ENCODE results near the gene PTK7.

Gene PTK7

DNA sequence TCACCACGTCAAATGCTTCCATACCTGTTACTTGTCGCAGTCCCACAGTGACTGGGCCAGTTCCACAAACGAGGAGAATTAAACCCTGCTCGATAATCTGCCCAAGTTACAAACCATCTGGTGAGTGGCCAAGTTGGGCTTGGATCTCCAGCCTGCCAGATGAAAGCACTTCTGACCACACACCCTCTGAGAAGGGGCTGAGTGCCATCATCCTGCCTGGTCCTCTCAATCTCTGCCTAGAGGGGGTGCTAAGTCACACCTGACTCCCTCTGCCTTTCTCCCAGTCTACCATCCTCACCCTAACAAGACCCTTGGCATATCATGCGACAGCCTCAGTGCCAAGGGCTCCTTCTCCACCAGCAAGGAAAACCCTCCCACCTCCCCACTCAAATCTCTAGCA, 38.9 kb upstream of the PTK7 start:
- no peak overlapping the region for H4K8ac ChIP-seq (ENCODE audit: low read length)

DNA sequence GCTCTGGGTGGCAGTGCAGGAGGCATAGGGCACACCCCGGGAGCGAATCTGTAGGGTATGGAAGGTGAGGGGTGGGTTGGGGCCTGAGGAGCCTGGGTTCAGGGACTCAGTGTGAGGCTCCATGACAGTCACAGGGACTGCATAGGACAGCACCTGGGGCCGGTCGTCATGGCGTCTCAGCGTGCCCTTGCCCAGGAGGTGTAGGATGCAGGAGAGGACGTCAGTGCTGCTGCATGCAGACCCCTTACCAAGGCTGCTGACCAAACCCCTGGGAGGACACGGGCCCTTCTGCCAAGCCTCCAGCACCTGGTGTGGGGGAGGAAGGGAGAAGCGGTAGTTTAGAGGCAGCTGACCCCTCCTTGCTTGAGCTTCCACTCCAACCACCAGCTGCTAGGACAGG, 38.4 kb upstream of the PTK7 start:
- H2BK15ac ChIP-seq (ENCODE audit: low read depth, poor library complexity, severe bottlenecking), result no peak overlapping the region
- H3K9ac ChIP-seq (ENCODE audit: low read length), result no peak overlapping the region
- H3K23ac ChIP-seq (ENCODE audit: low read length in 2 of 2), result no peak overlapping the region
- peaks cover 13% of the 10 kb centered on the region for H3K79me1 ChIP-seq (replicated peaks; ENCODE audit: low read length, poor library complexity, severe bottlenecking)
- H3K18ac ChIP-seq (ENCODE audit: low read depth in 1 of 2, low read length in 2 of 2), result no peak overlapping the region
- no peaks in the 10 kb centered on the region for H3K27me3 ChIP-seq (ENCODE audit: control insufficient read depth in 1 of 2, insufficient read depth in 1 of 2, low read length in 2 of 2)
- H3K27ac ChIP-seq (ENCODE audit: low read length, poor library complexity, severe bottlenecking), result no peak overlapping the region
- no peak overlapping the region for H2BK120ac ChIP-seq (ENCODE audit: low read depth, low read length)
- H3K4me3 ChIP-seq (ENCODE audit: insufficient read depth in 1 of 2, low read depth in 1 of 2, low read length in 2 of 2), result no peak overlapping the region
- H3K4ac ChIP-seq (ENCODE audit: low read depth in 1 of 2, low read length in 2 of 2), result no peak overlapping the region
- H3K14ac ChIP-seq (ENCODE audit: low read length in 2 of 2), result no peak overlapping the region
- peaks cover 5% of the 10 kb centered on the region for H3K4me1 ChIP-seq (ENCODE audit: control insufficient read depth, insufficient read depth, low read depth, low read length)
- no peak overlapping the region for H4K91ac ChIP-seq (ENCODE audit: low read length)
- H2BK5ac ChIP-seq (ENCODE audit: low read depth, low read length, poor library complexity, severe bottlenecking), result no peak overlapping the region
- H2BK12ac ChIP-seq (ENCODE audit: low read length in 2 of 2), result no peak overlapping the region
- no peaks in the 10 kb centered on the region for H3K9me3 ChIP-seq (ENCODE audit: control insufficient read depth, low read length)
- no peak overlapping the region for H2AK5ac ChIP-seq (ENCODE audit: low read length, severe bottlenecking)
- no peak for DNase-seq
- peaks cover 69 to 83% of the 10 kb centered on the region in 2 experiments for H3K36me3 ChIP-seq (ENCODE audit: control insufficient read depth in 1 of 2, insufficient read depth in 2 of 2, low read depth in 1 of 2, low read length in 2 of 2)
- WGBS, result 96% methylated on average over 8 of the region's 9 CpGs
- H4K8ac ChIP-seq (ENCODE audit: low read length), result no peak overlapping the region
- no peak overlapping the region for H2AFZ ChIP-seq (ENCODE audit: low read depth, low read length)
- no peak overlapping the region for H3K4me2 ChIP-seq (ENCODE audit: low read length, poor library complexity, severe bottlenecking)

More for the DNA sequence above, 38.9 kb upstream of the PTK7 start:
- WGBS, result 94% methylated on average over 5 of the region's 5 CpGs
- Histone ChIP-seq H3K4ac (ENCODE audit: low read depth in 1 of 2, low read length in 2 of 2) (no peak overlapping the region), H3K4me1 (ENCODE audit: control insufficient read depth, insufficient read depth, low read depth, low read length) (peaks cover 5% of the 10 kb centered on the region), H3K14ac (ENCODE audit: low read length in 2 of 2) (no peak overlapping the region), H3K9ac (ENCODE audit: low read length) (no peak overlapping the region), H3K4me3 (ENCODE audit: insufficient read depth in 1 of 2, low read depth in 1 of 2, low read length in 2 of 2) (no peak overlapping the region), H2BK12ac (ENCODE audit: low read length in 2 of 2) (no peak overlapping the region), H3K27me3 (ENCODE audit: control insufficient read depth in 1 of 2, insufficient read depth in 1 of 2, low read length in 2 of 2) (no peaks in the 10 kb centered on the region), H3K36me3 (ENCODE audit: control insufficient read depth in 1 of 2, insufficient read depth in 2 of 2, low read depth in 1 of 2, low read length in 2 of 2) (peaks cover 71 to 85% of the 10 kb centered on the region in 2 experiments), H2AK5ac (ENCODE audit: low read length, severe bottlenecking) (no peak overlapping the region), H3K27ac (ENCODE audit: low read length, poor library complexity, severe bottlenecking) (no peak overlapping the region), H2BK15ac (ENCODE audit: low read depth, poor library complexity, severe bottlenecking) (no peak overlapping the region), H2AFZ (ENCODE audit: low read depth, low read length) (no peak overlapping the region), H3K4me2 (ENCODE audit: low read length, poor library complexity, severe bottlenecking) (no peak overlapping the region), H3K9me3 (ENCODE audit: control insufficient read depth, low read length) (no peaks in the 10 kb centered on the region), H2BK120ac (ENCODE audit: low read depth, low read length) (no peak overlapping the region), H3K18ac (ENCODE audit: low read depth in 1 of 2, low read length in 2 of 2) (no peak overlapping the region), H3K23ac (ENCODE audit: low read length in 2 of 2) (no peak overlapping the region), H2BK5ac (ENCODE audit: low read depth, low read length, poor library complexity, severe bottlenecking) (no peak overlapping the region), H3K79me1 (replicated peaks; ENCODE audit: low read length, poor library complexity, severe bottlenecking) (peaks cover 13% of the 10 kb centered on the region), H4K91ac (ENCODE audit: low read length) (no peak overlapping the region)
- no peak for DNase-seq

DNA sequence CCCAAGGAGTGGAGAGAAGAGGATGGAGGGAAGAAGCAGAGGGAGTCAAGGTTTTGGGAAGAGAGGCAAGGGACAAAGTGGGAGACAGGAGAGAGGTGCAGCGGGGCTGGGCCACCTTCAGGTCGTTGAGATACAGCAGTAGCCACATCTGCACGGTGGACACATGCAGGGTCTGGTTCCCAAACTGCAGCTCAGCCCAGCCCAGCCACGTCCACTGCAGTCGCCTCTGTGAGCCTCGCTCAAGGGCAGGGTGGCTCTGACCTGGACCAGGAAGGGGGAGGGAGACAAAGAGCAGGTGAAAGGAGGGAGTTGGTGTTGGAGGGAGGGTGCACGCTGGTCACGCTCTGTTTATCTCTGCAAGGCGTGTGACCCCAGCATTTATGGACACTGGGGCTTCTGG, 37.4 kb upstream of the PTK7 start:
- H3K27me3 ChIP-seq (ENCODE audit: control insufficient read depth in 1 of 2, insufficient read depth in 1 of 2, low read length in 2 of 2), result no peaks in the 10 kb centered on the region
- no peak overlapping the region for H4K8ac ChIP-seq (ENCODE audit: low read length)
- no peak overlapping the region for H3K9ac ChIP-seq (ENCODE audit: low read length)
- no peak overlapping the region for H2BK120ac ChIP-seq (ENCODE audit: low read depth, low read length)
- no peak overlapping the region for H2BK5ac ChIP-seq (ENCODE audit: low read depth, low read length, poor library complexity, severe bottlenecking)
- no peak overlapping the region for H4K91ac ChIP-seq (ENCODE audit: low read length)
- no peak overlapping the region for H3K27ac ChIP-seq (ENCODE audit: low read length, poor library complexity, severe bottlenecking)
- H2BK15ac ChIP-seq (ENCODE audit: low read depth, poor library complexity, severe bottlenecking), result no peak overlapping the region
- no peak overlapping the region for H2AFZ ChIP-seq (ENCODE audit: low read depth, low read length)
- no peak overlapping the region for H3K14ac ChIP-seq (ENCODE audit: low read length in 2 of 2)
- no peak for DNase-seq
- H3K18ac ChIP-seq (ENCODE audit: low read depth in 1 of 2, low read length in 2 of 2), result no peak overlapping the region
- H3K79me1 ChIP-seq (replicated peaks; ENCODE audit: low read length, poor library complexity, severe bottlenecking), result peaks cover 13% of the 10 kb centered on the region
- no peak overlapping the region for H3K23ac ChIP-seq (ENCODE audit: low read length in 2 of 2)
- no peak overlapping the region for H2BK12ac ChIP-seq (ENCODE audit: low read length in 2 of 2)
- WGBS, result 94% methylated on average over 9 of the region's 9 CpGs
- no peak overlapping the region for H3K4me2 ChIP-seq (ENCODE audit: low read length, poor library complexity, severe bottlenecking)
- H3K4me3 ChIP-seq (ENCODE audit: insufficient read depth in 1 of 2, low read depth in 1 of 2, low read length in 2 of 2), result no peak overlapping the region
- no peak overlapping the region for H3K4ac ChIP-seq (ENCODE audit: low read depth in 1 of 2, low read length in 2 of 2)
- H3K4me1 ChIP-seq (ENCODE audit: control insufficient read depth, insufficient read depth, low read depth, low read length), result peaks cover 5% of the 10 kb centered on the region
- no peaks in the 10 kb centered on the region for H3K9me3 ChIP-seq (ENCODE audit: control insufficient read depth, low read length)
- no peak overlapping the region for H2AK5ac ChIP-seq (ENCODE audit: low read length, severe bottlenecking)
- H3K36me3 ChIP-seq (ENCODE audit: control insufficient read depth in 1 of 2, insufficient read depth in 2 of 2, low read depth in 1 of 2, low read length in 2 of 2), result peaks cover 78 to 86% of the 10 kb centered on the region in 2 experiments

DNA sequence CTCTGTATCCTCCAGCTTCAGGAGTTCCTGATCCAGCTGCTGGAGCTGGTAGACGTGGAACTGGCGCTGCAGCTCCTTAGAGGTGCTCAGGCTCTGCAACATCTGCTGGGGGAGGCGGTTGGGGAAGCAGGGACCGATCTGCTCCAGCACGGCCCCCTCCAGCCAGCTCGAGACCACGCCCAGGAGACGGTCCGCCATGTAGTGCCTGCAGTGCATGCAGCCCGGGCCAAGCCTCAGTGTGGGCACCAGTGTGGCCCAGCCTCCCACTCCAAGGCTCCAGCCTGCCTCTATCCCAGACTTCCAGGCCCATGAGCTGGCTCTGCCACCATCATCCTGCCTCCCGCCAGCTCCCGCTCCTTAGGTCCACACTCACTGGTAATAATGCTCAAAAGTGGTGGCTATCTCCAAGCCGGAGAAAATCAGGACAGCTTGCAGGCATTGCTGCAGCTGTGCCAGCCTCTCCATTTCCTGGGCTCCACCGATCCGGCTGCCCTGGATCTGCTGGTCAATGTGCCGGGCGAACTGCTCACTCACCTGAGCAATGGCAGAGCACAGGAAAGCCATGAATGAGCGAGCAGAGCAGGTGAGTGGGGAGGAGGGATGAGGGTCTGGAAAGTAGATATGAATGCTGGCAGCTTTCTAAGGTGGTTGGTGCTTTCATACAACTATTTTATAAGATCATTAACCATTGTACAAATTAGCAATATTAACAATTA, 35.4 kb upstream of the PTK7 start:
- Histone ChIP-seq H3K27me3 (ENCODE audit: control insufficient read depth in 1 of 2, insufficient read depth in 1 of 2, low read length in 2 of 2) (no peaks in the 10 kb centered on the region), H3K4me3 (ENCODE audit: insufficient read depth in 1 of 2, low read depth in 1 of 2, low read length in 2 of 2) (no peak overlapping the region), H3K4me2 (ENCODE audit: low read length, poor library complexity, severe bottlenecking) (no peak overlapping the region), H3K9me3 (ENCODE audit: control insufficient read depth, low read length) (no peaks in the 10 kb centered on the region), H3K27ac (ENCODE audit: low read length, poor library complexity, severe bottlenecking) (no peak overlapping the region), H2AK5ac (ENCODE audit: low read length, severe bottlenecking) (no peak overlapping the region), H3K9ac (ENCODE audit: low read length) (no peak overlapping the region), H4K91ac (ENCODE audit: low read length) (no peak overlapping the region), H2AFZ (ENCODE audit: low read depth, low read length) (no peak overlapping the region), H3K14ac (ENCODE audit: low read length in 2 of 2) (no peak overlapping the region), H2BK15ac (ENCODE audit: low read depth, poor library complexity, severe bottlenecking) (no peak overlapping the region), H3K4ac (ENCODE audit: low read depth in 1 of 2, low read length in 2 of 2) (no peak overlapping the region), H3K23ac (ENCODE audit: low read length in 2 of 2) (no peak overlapping the region), H2BK12ac (ENCODE audit: low read length in 2 of 2) (no peak overlapping the region), H3K79me1 (replicated peaks; ENCODE audit: low read length, poor library complexity, severe bottlenecking) (peaks cover 12% of the 10 kb centered on the region), H3K4me1 (ENCODE audit: control insufficient read depth, insufficient read depth, low read depth, low read length) (peaks cover 2% of the 10 kb centered on the region), H2BK120ac (ENCODE audit: low read depth, low read length) (no peak overlapping the region), H4K8ac (ENCODE audit: low read length) (no peak overlapping the region), H3K18ac (ENCODE audit: low read depth in 1 of 2, low read length in 2 of 2) (no peak overlapping the region), H3K36me3 (ENCODE audit: control insufficient read depth in 1 of 2, insufficient read depth in 2 of 2, low read depth in 1 of 2, low read length in 2 of 2) (peaks cover 80 to 87% of the 10 kb centered on the region in 2 experiments), H2BK5ac (ENCODE audit: low read depth, low read length, poor library complexity, severe bottlenecking) (no peak overlapping the region)
- 99% methylated on average over 17 of the region's 18 CpGs for WGBS
- no peak for DNase-seq

Measured in mesenchymal stem cell (in vitro differentiated cells and primary cell).